NCI-H2029 treated with DMSO at 0.1 percent for 48 hours (cell line): ENCODE data around the gene HECTD4.
A peak's percentile ranks its signal among the peaks of the same experiment; 100 is the strongest.
"Not testable (repeated sequence)": the region's sequence is repeated elsewhere in the genome, so short reads cannot be mapped to it uniquely, and the experiment has no call there.

Experiments used
- DNase-seq: peaks from one replicate; lab custom pipeline; 2025; lab: John Stamatoyannopoulos, UW

HECTD4 gene

GRCh38 chr12:112261559-112261958 lies 120.7 kb downstream of the HECTD4 start:
- DNase-seq = no peak

GRCh38 chr12:112258926-112259325 lies 123.3 kb downstream of the HECTD4 start:
- DNase-seq = no peak

GRCh38 chr12:112256780-112257179 lies 125.5 kb downstream of the HECTD4 start:
- DNase-seq = no peak

GRCh38 chr12:112252184-112252583 lies 130.0 kb downstream of the HECTD4 start:
- peak; percentile 35 for DNase-seq

GRCh38 chr12:112244902-112245301 lies 137.3 kb downstream of the HECTD4 start:
- not testable (repeated sequence) for DNase-seq

- no peak for DNase-seq
Measured at GRCh38 chr12:112243255-112244110, 138.7 kb downstream of the HECTD4 start.

GRCh38 chr12:112241176-112241575 lies 141.1 kb downstream of the HECTD4 start:
- no peak for DNase-seq

- DNase-seq = peak; percentile 44
Measured at GRCh38 chr12:112239881-112240280, 142.3 kb downstream of the HECTD4 start.

- DNase-seq = no peak
Measured at GRCh38 chr12:112239020-112239419, 143.2 kb downstream of the HECTD4 start.

GRCh38 chr12:112238441-112238840 lies 143.8 kb downstream of the HECTD4 start:
- no peak for DNase-seq

- DNase-seq = no peak
Measured at GRCh38 chr12:112236786-112237185, 145.4 kb downstream of the HECTD4 start.

GRCh38 chr12:112236386-112236785 lies 145.8 kb downstream of the HECTD4 start:
- no peak for DNase-seq

GRCh38 chr12:112234303-112234702 lies 147.9 kb downstream of the HECTD4 start:
- DNase-seq = no peak

GRCh38 chr12:112233242-112233641 lies 149.0 kb downstream of the HECTD4 start:
- no peak for DNase-seq

- no peak for DNase-seq
Measured at GRCh38 chr12:112230136-112230535, 152.1 kb downstream of the HECTD4 start.

- DNase-seq = no peak
Measured at GRCh38 chr12:112226768-112227167, 155.5 kb downstream of the HECTD4 start.

GRCh38 chr12:112220628-112221027 lies 161.6 kb downstream of the HECTD4 start:
- not testable (repeated sequence) for DNase-seq

- DNase-seq = no peak
Measured at GRCh38 chr12:112219195-112219594, 163.0 kb downstream of the HECTD4 start.

- no peak for DNase-seq
Measured at GRCh38 chr12:112218150-112218549, 164.1 kb downstream of the HECTD4 start.

- no peak for DNase-seq
Measured at GRCh38 chr12:112217647-112218046, 164.6 kb downstream of the HECTD4 start.

GRCh38 chr12:112216223-112216622 lies 166.0 kb downstream of the HECTD4 start:
- DNase-seq = no peak

- no peak for DNase-seq
Measured at GRCh38 chr12:112214064-112214463, 168.2 kb downstream of the HECTD4 start.

GRCh38 chr12:112208301-112208910 lies 173.8 kb downstream of the HECTD4 start:
- no peak for DNase-seq
